Heart right ventricle (tissue), 16 donors: Measurements from ENCODE around the gene TGFBR1. TPM values are rescaled to one million over a fixed set of nuclear protein-coding genes. Genes with fewer than 3 reads are reported as not detected.

Experiments
- ATAC-seq, 8 donors: fragments of 200-7000 bp; cut with Tn5 transposase; one replicate each; pipeline ENCODE4 v1.9.1; 2020; ENCODE audit warnings: mild to moderate bottlenecking in 8 of 8, moderate library complexity in 8 of 8, moderate number of reproducible peaks in 1 of 8
- DNase-seq, 2 donors: peaks; one replicate each; pipeline ENCODE4 v3.0.0-alpha.2; 2020
- H3K27ac ChIP-seq, 10 donors: fragments of 200-600 bp; sonication (generic) in 2 of 10; one replicate each; pipeline versions ENCODE4 v1.5.0 to v1.8.0; 2020 to 2022; ENCODE audit warnings: mild to moderate bottlenecking in 3 of 10
- H3K27me3 ChIP-seq, 7 donors: fragments of 200-600 bp; one replicate each; pipeline ENCODE4 v1.8.0; 2021 to 2022; ENCODE audit warnings: mild to moderate bottlenecking in 2 of 7
- H3K36me3 ChIP-seq, 9 donors: fragments of 200-600 bp; sonication (generic) in 1 of 9; one replicate each; pipeline versions ENCODE4 v1.5.0 to v1.8.0; 2020 to 2022; ENCODE audit warnings: mild to moderate bottlenecking in 2 of 9
- H3K4me1 ChIP-seq, 9 donors: fragments of 200-600 bp; sonication (generic) in 1 of 9; one replicate each; pipeline versions ENCODE4 v1.5.0 to v1.8.0; 2020 to 2022; ENCODE audit warnings: mild to moderate bottlenecking in 4 of 9
- H3K4me3 ChIP-seq, 10 donors: fragments of 200-600 bp; sonication (generic) in 2 of 10; one replicate each; pipeline versions ENCODE4 v1.5.0 to v1.8.0; 2020 to 2022; ENCODE audit warnings: mild to moderate bottlenecking in 7 of 10, moderate library complexity in 2 of 10
- H3K9me3 ChIP-seq, 11 donors: fragments of 200-600 bp in 10 of 11; sonication (generic) in 2 of 11; one replicate each; pipeline versions ENCODE4 v1.5.0 to v1.8.0; 2013 to 2022; ENCODE audit warnings: mild to moderate bottlenecking in 2 of 11, control low read depth in 1 of 11, moderate library complexity in 1 of 11
- CTCF ChIP-seq, 9 donors: fragments of 200-600 bp; sonication (generic) in 2 of 9; IDR thresholded peaks; one replicate each; pipeline versions ENCODE4 v1.5.0 to v1.8.0; 2021 to 2022; ENCODE audit warnings: antibody characterized with exemption in 9 of 9, mild to moderate bottlenecking in 5 of 9, moderate library complexity in 1 of 9
- WGBS, 2 donors: extraction: QIAGEN DNeasy Blood & Tissue Kit; methylation state at CpG; one replicate each; pipeline ENCODE4 v1.1.7; 2013; ENCODE audit warnings: inconsistent platforms in 1 of 2; 5-methylcytosine and 5-hydroxymethylcytosine counted together
- intact Hi-C, 10 donors: fragments of 100-400 bp; cut with DNase I; formaldehyde crosslinking; loops; one replicate each; pipeline versions ENCODE4 v1.11.1 to v1.14.2; 2022
- polyA plus RNA-seq, 2 donors: library from polyadenylated mRNA; stranded (reverse); fragments of 200-250 nt; gene quantifications; one replicate each; pipeline ENCODE4 v1.2.3, GENCODE V29; 2013
- total RNA-seq, 10 donors: library from RNA; stranded (reverse); fragmentation: NEBNext Ultra II Directional in 3 of 10; extraction: Animal tissue kit (Norgen Biotek cat#: 25700) in 3 of 10; gene quantifications; one replicate each; pipeline versions ENCODE4 v1.2.1 to v1.2.4, GENCODE V29; 2021 to 2023
- donor health status: Arrhythmogenic right ventricular cardiomyopathy.
- donor health status: ischemic (EF 13 %, LVEDD 7.1; RV severe dilation, severe dysfunction).
- donor health status: healthy with polysubstance abuse.
- donor health status: DM: no; HTN: yes; CAD: no.
- donor health status: DM: no; HTN: no; CAD: no.
- donor health status: ischemic (EF 25% LVEDD 6.9; RV normal size, moderate dysfunction).
- donor health status: ischemic (EF 25% LVEDD 5.7; RV mildly dilated, moderate dysfunction).
- donor health status: healthy.
- donor health status: DM: yes; HTN: yes; CAD: no.
- donor health status: Ischemic cardiomyopathy.
- donor health status: ischemic (EF 35%, LVEDD 5.7; RV mildly dilated, moderate dysfunction).
- donor health status: nonischemic (EF 11% LVEDD 7.7; RV severe dilation, severe dysfunction).
- donor health status: DM: yes; HTN: yes; CAD: no.
- donor health status: PGD.
- donor health status: ischemic (EF 29% LVEDD 5.4; RV normal size, mild dysfunction).
- donor health status: nonischemic (EF 23%, LVEDD 6.1; RV moderate dilation, normal function).

TGFBR1 gene
- total and polyA plus RNA-seq, 12 donors, result 4.9 to 25.4 (median 13.5) TPM

- no peak overlapping the region for H3K4me3 ChIP-seq
- H3K9me3 ChIP-seq, result no peaks in the 10 kb centered on the region
- H3K27me3 ChIP-seq, result no peaks in the 10 kb centered on the region
- H3K27ac ChIP-seq, result peak overlapping the region in 4 of 10 donors; percentile 65 to 80 (median 77)
- intact Hi-C loops, result no loop called here
- no peak for TF ChIP-seq CTCF (IDR thresholded peaks at IDR 0.05)
- ATAC-seq (no peak), DNase-seq (no peak)
- H3K36me3 ChIP-seq, result peaks cover 0 to 98% (median 28%) of the 10 kb centered on the region in 9 donors
- H3K4me1 ChIP-seq, result peaks cover 0 to 52% (median 17%) of the 10 kb centered on the region in 9 donors
- 92 to 95% methylated on average over 2 of the region's 2 CpGs for WGBS, 2 donors
Measured at GRCh38 chr9:99060621-99061020, 44.3 kb upstream of the TGFBR1 start.

GRCh38 chr9:99062549-99062948, 42.4 kb upstream of the TGFBR1 start:
- ATAC-seq (no peak), DNase-seq (no peak)
- WGBS, 2 donors, result 97% methylated on average over 1 of the region's 1 CpG
- peaks cover 0 to 33% (median 17%) of the 10 kb centered on the region in 9 donors for H3K4me1 ChIP-seq
- no peaks in the 10 kb centered on the region for H3K27me3 ChIP-seq
- H3K4me3 ChIP-seq, result no peak overlapping the region
- intact Hi-C loops, result no loop called here
- H3K36me3 ChIP-seq, result peaks cover 0 to 96% (median 26%) of the 10 kb centered on the region in 9 donors
- H3K9me3 ChIP-seq, result no peaks in the 10 kb centered on the region
- TF ChIP-seq CTCF (IDR thresholded peaks at IDR 0.05), result no peak
- H3K27ac ChIP-seq, result no peak overlapping the region

- 96 to 100% methylated on average over 1 of the region's 1 CpG for WGBS, 2 donors
Measured at GRCh38 chr9:99063522-99063921, 41.4 kb upstream of the TGFBR1 start.

GRCh38 chr9:99066571-99066970, 38.3 kb upstream of the TGFBR1 start:
- H3K27me3 ChIP-seq, result no peaks in the 10 kb centered on the region
- peaks cover 0 to 90% (median 28%) of the 10 kb centered on the region in 9 donors for H3K36me3 ChIP-seq
- no peaks in the 10 kb centered on the region for H3K9me3 ChIP-seq
- no peak overlapping the region for H3K27ac ChIP-seq
- TF ChIP-seq CTCF (IDR thresholded peaks at IDR 0.05), result no peak
- ATAC-seq (no peak), DNase-seq (no peak)
- peaks cover 0 to 32% (median 13%) of the 10 kb centered on the region in 9 donors for H3K4me1 ChIP-seq
- WGBS, 2 donors, result 71 to 75% methylated on average over 3 of the region's 3 CpGs
- no peak overlapping the region for H3K4me3 ChIP-seq
- intact Hi-C loops, result no loop called here

More at GRCh38 chr9:99063522-99063921, 41.4 kb upstream of the TGFBR1 start:
- peaks cover 0 to 96% (median 28%) of the 10 kb centered on the region in 9 donors for H3K36me3 ChIP-seq
- H3K27me3 ChIP-seq, result no peaks in the 10 kb centered on the region
- intact Hi-C loops, result no loop called here
- peaks cover 0 to 23% (median 13%) of the 10 kb centered on the region in 9 donors for H3K4me1 ChIP-seq
- H3K27ac ChIP-seq, result no peak overlapping the region
- no peaks in the 10 kb centered on the region for H3K9me3 ChIP-seq
- no peak overlapping the region for H3K4me3 ChIP-seq
- no peak for TF ChIP-seq CTCF (IDR thresholded peaks at IDR 0.05)
- DNase-seq (no peak), ATAC-seq (no peak)
